Neuronal stem cell (in vitro differentiated cells): Measurements from ENCODE around the gene RBAK.
"Not testable (repeated sequence)": the region's sequence is repeated elsewhere in the genome, so short reads cannot be mapped to it uniquely, and the experiment has no call there.

Source experiments
- DNase-seq: peaks from one replicate; pipeline ENCODE4 v3.0.0-alpha.2; 2013; ENCODE audit warnings: low spot score
- H2AFZ ChIP-seq: one replicate; pipeline ENCODE4 v1.6.1; 2013; ENCODE audit warnings: mild to moderate bottlenecking, low read length, inconsistent platforms
- H2AK5ac ChIP-seq: 2 replicates; pipeline ENCODE4 v1.6.1; 2013; ENCODE audit warnings: low read depth, mild to moderate bottlenecking, inconsistent platforms, low read length, moderate library complexity, mixed read lengths
- H2BK120ac ChIP-seq: 2 replicates; pipeline ENCODE4 v1.6.1; 2013; ENCODE audit warnings: low read depth, mild to moderate bottlenecking, inconsistent platforms, low read length, moderate library complexity, mixed read lengths
- H2BK12ac ChIP-seq: one replicate; pipeline ENCODE4 v1.6.1; 2013; ENCODE audit warnings: low read length, inconsistent platforms
- H2BK15ac ChIP-seq: 2 replicates; pipeline ENCODE4 v1.6.1; 2013; ENCODE audit warnings: mild to moderate bottlenecking, low read length, inconsistent platforms, mixed read lengths
- H2BK5ac ChIP-seq: one replicate; pipeline ENCODE4 v1.6.1; 2013; ENCODE audit warnings: inconsistent platforms, mild to moderate bottlenecking, low read length, moderate library complexity
- H3K14ac ChIP-seq: one replicate; pipeline ENCODE4 v1.6.1; 2013; ENCODE audit warnings: low read length, inconsistent platforms
- H3K18ac ChIP-seq: 2 replicates; pipeline ENCODE4 v1.6.1; 2013; ENCODE audit warnings: low read length, inconsistent platforms
- H3K23ac ChIP-seq: 2 replicates; pipeline ENCODE4 v1.6.1; 2013; ENCODE audit warnings: low read depth, mild to moderate bottlenecking, mixed read lengths, low read length, inconsistent platforms; ENCODE audit not compliant: poor library complexity
- H3K27ac ChIP-seq: replicated peaks from 3 replicates; pipeline ENCODE4 v1.5.1; 2013; ENCODE audit warnings: low read length, inconsistent platforms
- H3K27me3 ChIP-seq, 3 experiments: 2 replicates each; pipeline ENCODE4 v1.6.1; 2013; ENCODE audit warnings: low read length in 3 of 3, mild to moderate bottlenecking in 2 of 3, inconsistent platforms in 1 of 3, low read depth in 1 of 3, mixed read lengths in 1 of 3, moderate library complexity in 1 of 3; ENCODE audit not compliant: control insufficient read depth in 3 of 3, insufficient read depth in 3 of 3
- H3K36me3 ChIP-seq, 2 donors: replicated peaks in 1 of 2; 2 replicates each; pipeline ENCODE4 v1.6.1; 2013; ENCODE audit warnings: low read length in 2 of 2; ENCODE audit not compliant: control insufficient read depth in 2 of 2, insufficient read depth in 2 of 2
- H3K4ac ChIP-seq: 2 replicates; pipeline ENCODE4 v1.6.1; 2013; ENCODE audit warnings: inconsistent platforms, mild to moderate bottlenecking, low read length, moderate library complexity
- H3K4me1 ChIP-seq, 2 donors: 1 replicate in 1 of 2; 2 replicates in 1 of 2; pipeline ENCODE4 v1.6.1; 2013; ENCODE audit warnings: low read length in 2 of 2, low read depth in 1 of 2; ENCODE audit not compliant: control insufficient read depth in 2 of 2, insufficient read depth in 1 of 2
- H3K4me2 ChIP-seq: one replicate; pipeline ENCODE4 v1.6.1; 2013; ENCODE audit warnings: mild to moderate bottlenecking, low read length, inconsistent platforms; ENCODE audit not compliant: insufficient read depth, poor library complexity, severe bottlenecking
- H3K4me3 ChIP-seq, 2 donors: 2 replicates each; pipeline ENCODE4 v1.5.1; 2013; ENCODE audit warnings: low read length in 2 of 2, mild to moderate bottlenecking in 2 of 2, inconsistent platforms in 1 of 2, moderate library complexity in 1 of 2
- H3K79me1 ChIP-seq: one replicate; pipeline ENCODE4 v1.6.1; 2013; ENCODE audit warnings: low read depth, mild to moderate bottlenecking, inconsistent platforms, low read length, moderate library complexity
- H3K9ac ChIP-seq: one replicate; pipeline ENCODE4 v1.6.1; 2013; ENCODE audit warnings: mild to moderate bottlenecking, low read depth, low read length, inconsistent platforms; ENCODE audit not compliant: poor library complexity
- H3K9me3 ChIP-seq, 2 donors: replicated peaks in 1 of 2; 2 replicates each; pipeline versions ENCODE3 to v1.6.1; 2013; ENCODE audit warnings: low read length in 2 of 2, mild to moderate bottlenecking in 2 of 2, inconsistent platforms in 1 of 2, low read depth in 1 of 2, mixed read lengths in 1 of 2, moderate library complexity in 1 of 2; ENCODE audit not compliant: control insufficient read depth in 2 of 2, insufficient read depth in 1 of 2
- H4K8ac ChIP-seq: one replicate; pipeline ENCODE4 v1.6.1; 2013; ENCODE audit warnings: low read depth, mild to moderate bottlenecking, inconsistent platforms, low read length, moderate library complexity
- H4K91ac ChIP-seq: one replicate; pipeline ENCODE4 v1.6.1; 2013; ENCODE audit warnings: low read length, low read depth, mild to moderate bottlenecking, inconsistent platforms; ENCODE audit not compliant: poor library complexity
- WGBS, 2 donors: extraction: QIAGEN DNeasy Blood & Tissue Kit; methylation state at CpG; one replicate each; pipeline ENCODE4 v1.1.7; 2013; ENCODE audit warnings: missing lambda C conversion rate in 2 of 2, mixed read lengths in 1 of 2; ENCODE audit not compliant: insufficient read length in 2 of 2, insufficient replicate concordance in 1 of 2; ENCODE audit errors: extremely low coverage in 2 of 2; 5-methylcytosine and 5-hydroxymethylcytosine counted together

RBAK gene

DNA sequence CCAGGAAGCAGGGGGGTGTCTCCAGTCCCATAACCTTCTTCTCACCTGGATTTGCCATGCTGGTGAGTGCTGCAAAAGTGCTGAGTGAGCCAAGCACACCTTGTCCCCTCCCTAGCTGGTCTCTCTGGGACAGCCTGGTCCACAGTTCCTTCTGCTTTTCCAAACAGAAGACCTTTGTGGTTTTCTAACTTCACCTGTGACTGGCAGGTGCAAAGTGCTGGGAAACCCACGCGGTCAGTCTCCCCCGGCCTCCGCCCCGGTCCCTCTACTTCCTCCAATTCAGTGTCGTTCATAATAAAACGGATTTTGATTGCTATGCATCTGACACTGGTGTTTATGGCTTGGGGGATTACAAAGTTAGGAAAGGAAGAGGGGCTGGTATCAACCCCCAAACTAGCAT is 37.1 kb downstream of the RBAK start:
- no peak overlapping the region for H4K91ac ChIP-seq
- peaks cover 0 to 8% (median 4%) of the 10 kb centered on the region in 3 experiments for H3K27me3 ChIP-seq
- no peaks in the 10 kb centered on the region for H3K4me1 ChIP-seq
- H2AK5ac ChIP-seq, result no peak overlapping the region
- H3K9me3 ChIP-seq, result peaks cover 0 to 2% of the 10 kb centered on the region in 2 donors
- H3K4me2 ChIP-seq, result no peak overlapping the region
- no peak overlapping the region for H3K23ac ChIP-seq
- H3K79me1 ChIP-seq, result no peaks in the 10 kb centered on the region
- no peak overlapping the region for H2BK120ac ChIP-seq
- no CpG with 5 or more reads among the region's 7 CpGs for WGBS, 2 donors
- H2BK5ac ChIP-seq, result no peak overlapping the region
- no peak overlapping the region for H3K18ac ChIP-seq
- H3K14ac ChIP-seq, result no peak overlapping the region
- peak overlapping the region; percentile 65 for H4K8ac ChIP-seq
- no peak overlapping the region for H2BK15ac ChIP-seq
- H3K4me3 ChIP-seq, result no peak overlapping the region
- H3K27ac ChIP-seq, result no peak overlapping the region
- no peak overlapping the region for H2AFZ ChIP-seq
- H2BK12ac ChIP-seq, result no peak overlapping the region
- peak overlapping the region; percentile 55 for H3K9ac ChIP-seq
- DNase-seq, result no peak
- H3K36me3 ChIP-seq, result no peaks in the 10 kb centered on the region
- H3K4ac ChIP-seq, result no peak overlapping the region

DNA sequence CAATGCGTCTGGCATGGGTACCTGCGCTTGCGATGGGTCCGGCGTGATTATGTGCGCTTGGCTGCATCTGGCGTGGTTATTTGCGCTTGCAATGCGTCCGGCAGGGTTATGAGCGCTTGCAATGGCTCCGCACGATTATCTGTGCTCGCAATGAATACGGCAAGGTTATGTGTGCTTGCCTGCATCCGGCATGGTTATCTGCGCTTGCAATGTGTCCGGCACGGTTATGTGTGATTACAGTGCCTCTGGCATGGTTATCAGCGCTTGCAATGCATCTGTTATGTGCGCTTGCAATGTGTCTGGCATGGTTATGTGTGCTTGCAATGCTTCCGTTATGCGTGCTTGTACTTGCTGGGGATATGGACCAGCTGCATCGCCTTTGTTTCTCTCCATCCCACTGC is 37.7 kb downstream of the RBAK start:
- Histone ChIP-seq H3K14ac (no peak overlapping the region), H3K9me3 (peaks cover 0 to 2% of the 10 kb centered on the region in 2 donors), H3K27me3 (peaks cover 0 to 8% (median 4%) of the 10 kb centered on the region in 3 experiments), H3K79me1 (no peaks in the 10 kb centered on the region), H3K36me3 (no peaks in the 10 kb centered on the region), H3K4ac (no peak overlapping the region), H2BK5ac (no peak overlapping the region), H4K91ac (no peak overlapping the region), H3K23ac (peak overlapping the region; percentile 0), H3K27ac (no peak overlapping the region), H2BK12ac (no peak overlapping the region), H3K4me1 (no peaks in the 10 kb centered on the region), H2AFZ (no peak overlapping the region), H4K8ac (no peak overlapping the region), H2BK15ac (no peak overlapping the region), H3K18ac (no peak overlapping the region), H3K9ac (peak overlapping the region; percentile 55), H3K4me3 (peak overlapping the region in 1 of 2 donors; percentile 24), H3K4me2 (no peak overlapping the region), H2AK5ac (no peak overlapping the region), H2BK120ac (no peak overlapping the region)
- no CpG with 5 or more reads among the region's 24 CpGs for WGBS, 2 donors
- no peak for DNase-seq

DNA sequence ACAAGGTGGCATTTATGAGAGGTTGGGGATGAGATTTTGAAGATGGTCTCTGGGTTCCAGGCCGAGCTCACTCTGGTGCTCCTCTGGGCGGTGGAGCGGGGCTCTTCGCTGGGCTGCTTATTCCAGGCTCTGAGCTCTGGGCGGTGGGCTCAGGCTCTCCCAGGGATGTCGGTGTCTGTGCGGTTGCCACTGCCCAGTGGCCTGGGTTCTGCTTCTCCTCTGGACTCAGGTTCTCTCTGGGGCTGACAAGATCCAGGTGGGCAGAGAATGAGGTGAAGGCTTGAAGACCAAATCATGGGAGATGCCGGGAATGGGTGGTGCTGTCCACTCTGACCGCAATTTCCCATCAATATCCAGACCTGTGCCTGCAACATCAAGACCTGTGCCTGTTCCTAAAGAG is 40.6 kb downstream of the RBAK start:
- Histone ChIP-seq H3K27ac (no peak overlapping the region), H3K79me1 (no peaks in the 10 kb centered on the region), H3K27me3 (peaks cover 0 to 8% (median 4%) of the 10 kb centered on the region in 3 experiments), H3K9ac (no peak overlapping the region), H2BK15ac (no peak overlapping the region), H3K4me2 (no peak overlapping the region), H3K4me1 (no peaks in the 10 kb centered on the region), H2BK12ac (no peak overlapping the region), H2BK120ac (no peak overlapping the region), H3K18ac (no peak overlapping the region), H2BK5ac (no peak overlapping the region), H2AFZ (no peak overlapping the region), H4K8ac (no peak overlapping the region), H3K36me3 (no peaks in the 10 kb centered on the region), H3K14ac (no peak overlapping the region), H2AK5ac (peak overlapping the region; percentile 79), H3K4me3 (no peak overlapping the region), H3K23ac (no peak overlapping the region), H3K4ac (no peak overlapping the region), H3K9me3 (no peaks in the 10 kb centered on the region), H4K91ac (no peak overlapping the region)
- no CpG with 5 or more reads among the region's 9 CpGs for WGBS, 2 donors
- no peak for DNase-seq

DNA sequence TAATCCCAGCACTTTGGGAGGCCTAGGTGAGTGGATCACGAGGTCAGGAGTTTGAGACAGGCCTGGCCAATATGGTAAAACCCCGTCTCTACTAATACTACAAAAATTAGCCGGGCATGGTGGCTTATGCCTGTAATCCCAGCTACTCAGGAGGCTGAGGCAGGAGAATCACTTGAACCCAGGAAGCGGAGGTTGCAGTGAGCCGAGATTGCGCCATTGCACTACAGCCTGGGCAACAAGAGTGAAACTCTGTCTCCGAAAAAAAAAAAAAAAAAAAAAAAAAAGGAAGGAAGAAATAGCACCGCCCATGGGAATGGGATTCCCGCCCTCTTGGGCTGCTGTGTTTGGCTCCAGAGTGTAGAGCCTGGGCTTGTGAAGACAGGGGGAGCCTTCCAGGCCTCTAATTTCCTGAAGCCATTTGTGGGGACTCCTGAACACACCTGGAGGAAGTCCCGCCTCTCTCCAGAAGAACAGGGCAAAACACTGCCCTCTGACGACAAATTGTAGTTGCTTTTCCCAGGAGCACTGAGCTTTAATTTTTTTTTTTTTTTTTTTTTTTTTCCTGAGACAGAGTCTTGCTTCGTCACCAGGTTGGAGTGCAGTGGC is 42.7 kb downstream of the RBAK start:
- not testable (repeated sequence) for H3K27ac ChIP-seq, H3K14ac ChIP-seq, H3K23ac ChIP-seq, H3K36me3 ChIP-seq, H3K4me1 ChIP-seq, H2BK120ac ChIP-seq, H3K18ac ChIP-seq, H2BK15ac ChIP-seq, H2AK5ac ChIP-seq, H4K8ac ChIP-seq, H2AFZ ChIP-seq, H3K27me3 ChIP-seq, H3K4me2 ChIP-seq, H2BK5ac ChIP-seq, H3K4ac ChIP-seq, H3K9ac ChIP-seq, H3K4me3 ChIP-seq, H4K91ac ChIP-seq, H3K9me3 ChIP-seq, H3K79me1 ChIP-seq, H2BK12ac ChIP-seq, DNase-seq
- WGBS, 2 donors, result no CpG with 5 or more reads among the region's 12 CpGs
